ENCODE measurements around the gene ZNF432.

ZNF432 gene

DNA sequence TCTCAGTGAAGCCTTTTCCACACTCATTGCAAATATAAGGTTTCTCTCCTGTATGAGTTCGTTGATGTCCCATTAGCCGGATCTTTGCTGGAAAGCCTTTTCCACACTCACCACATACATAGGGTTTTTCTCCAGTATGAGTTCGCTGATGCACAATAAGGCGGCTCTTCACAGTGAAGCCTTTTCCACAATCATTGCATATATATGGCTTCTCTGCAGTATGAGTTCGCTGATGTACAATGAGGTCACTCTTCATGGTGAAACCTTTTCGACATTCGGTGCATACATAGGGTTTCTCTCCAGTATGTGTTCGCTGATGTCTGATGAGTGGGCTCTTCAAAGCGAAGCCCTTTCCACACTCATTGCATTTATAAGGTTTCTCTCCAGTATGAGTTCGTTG, 55.2 kb downstream of the ZNF432 start:
- H3K4me1 Mint-ChIP-seq = no peaks in the 10 kb centered on the region
- H3K27me3 Mint-ChIP-seq (ENCODE audit: low read depth, poor library complexity) = no peaks in the 10 kb centered on the region
- TF ChIP-seq, protein P1, sequence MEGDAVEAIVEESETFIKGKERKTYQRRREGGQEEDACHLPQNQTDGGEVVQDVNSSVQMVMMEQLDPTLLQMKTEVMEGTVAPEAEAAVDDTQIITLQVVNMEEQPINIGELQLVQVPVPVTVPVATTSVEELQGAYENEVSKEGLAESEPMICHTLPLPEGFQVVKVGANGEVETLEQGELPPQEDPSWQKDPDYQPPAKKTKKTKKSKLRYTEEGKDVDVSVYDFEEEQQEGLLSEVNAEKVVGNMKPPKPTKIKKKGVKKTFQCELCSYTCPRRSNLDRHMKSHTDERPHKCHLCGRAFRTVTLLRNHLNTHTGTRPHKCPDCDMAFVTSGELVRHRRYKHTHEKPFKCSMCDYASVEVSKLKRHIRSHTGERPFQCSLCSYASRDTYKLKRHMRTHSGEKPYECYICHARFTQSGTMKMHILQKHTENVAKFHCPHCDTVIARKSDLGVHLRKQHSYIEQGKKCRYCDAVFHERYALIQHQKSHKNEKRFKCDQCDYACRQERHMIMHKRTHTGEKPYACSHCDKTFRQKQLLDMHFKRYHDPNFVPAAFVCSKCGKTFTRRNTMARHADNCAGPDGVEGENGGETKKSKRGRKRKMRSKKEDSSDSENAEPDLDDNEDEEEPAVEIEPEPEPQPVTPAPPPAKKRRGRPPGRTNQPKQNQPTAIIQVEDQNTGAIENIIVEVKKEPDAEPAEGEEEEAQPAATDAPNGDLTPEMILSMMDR (IDR thresholded peaks at IDR 0.05) = no peak
- DNase-seq = no peak
- no peak overlapping the region for H3K27ac Mint-ChIP-seq
- H3K4me3 Mint-ChIP-seq = no peak overlapping the region
- peaks cover 93% of the 10 kb centered on the region for H3K36me3 Mint-ChIP-seq (ENCODE audit: low read depth)
- peaks cover 99% of the 10 kb centered on the region for H3K9me3 Mint-ChIP-seq

DNA sequence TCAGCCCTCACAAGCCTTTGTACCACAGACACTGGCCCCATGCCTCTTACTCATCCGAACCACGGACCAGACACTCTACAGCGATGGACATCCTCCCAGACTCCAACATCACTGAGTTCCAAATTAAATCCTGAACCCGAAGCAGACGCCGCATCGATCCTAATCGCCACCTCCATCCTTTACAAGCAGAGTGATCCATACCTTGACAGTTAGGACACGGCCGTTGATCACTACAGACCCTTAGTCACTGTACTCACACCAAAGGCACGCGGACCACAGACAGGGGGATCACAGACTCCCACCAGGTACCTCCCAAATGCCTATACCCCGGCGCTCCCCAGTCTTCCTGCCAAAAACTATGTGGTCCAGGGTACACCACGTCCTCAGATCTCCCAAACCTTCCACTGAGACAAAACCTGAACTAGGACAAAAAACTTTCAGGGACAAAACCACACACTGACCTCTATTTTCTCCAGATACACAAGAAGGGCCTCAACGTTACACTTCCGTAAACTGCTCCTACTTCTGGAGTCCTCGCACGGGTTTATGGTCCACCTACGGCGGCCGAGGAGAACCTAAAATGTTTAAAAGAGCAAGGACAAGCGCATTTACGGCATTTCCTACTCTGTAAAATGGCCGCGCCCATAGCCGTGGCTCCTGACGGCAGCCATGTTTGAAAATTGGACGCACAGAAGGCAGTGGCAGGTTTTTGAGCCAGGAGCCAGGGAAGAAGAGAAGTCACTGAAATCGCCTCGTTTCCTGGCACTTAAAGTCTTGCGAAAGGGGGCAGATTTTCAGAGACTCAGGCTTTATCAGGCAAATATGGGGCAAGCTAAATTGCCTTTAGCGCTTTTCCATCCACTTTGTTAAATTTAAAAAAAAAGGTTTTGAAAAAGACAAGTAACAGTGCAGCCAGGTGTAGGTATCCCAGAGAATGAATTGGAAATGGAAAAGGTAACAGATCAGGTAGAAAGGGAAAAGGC, 62.0 kb downstream of the ZNF432 start, which contains the start of gene ZNF350:
ZNF350 (minus strand) TSS at position 532 of the 983 bp plus-strand sequence. CDS start 12,480 bp downstream, outside the sequence.
- TF ChIP-seq, protein P1 (IDR thresholded peaks at IDR 0.05) = no peak
- peak within 1 kb of the TSS; percentile 94 for H3K27ac Mint-ChIP-seq
- peaks cover 94% of the 10 kb centered on the region for H3K9me3 Mint-ChIP-seq
- peaks cover 78% of the 10 kb centered on the region for H3K36me3 Mint-ChIP-seq (ENCODE audit: low read depth)
- peak; percentile 72 for DNase-seq
- peaks cover 10% of the 10 kb centered on the region for H3K4me1 Mint-ChIP-seq
- H3K27me3 Mint-ChIP-seq (ENCODE audit: low read depth, poor library complexity) = peaks cover 3% of the 10 kb centered on the region
- H3K4me3 Mint-ChIP-seq = peak within 1 kb of the TSS; percentile 96

DNA sequence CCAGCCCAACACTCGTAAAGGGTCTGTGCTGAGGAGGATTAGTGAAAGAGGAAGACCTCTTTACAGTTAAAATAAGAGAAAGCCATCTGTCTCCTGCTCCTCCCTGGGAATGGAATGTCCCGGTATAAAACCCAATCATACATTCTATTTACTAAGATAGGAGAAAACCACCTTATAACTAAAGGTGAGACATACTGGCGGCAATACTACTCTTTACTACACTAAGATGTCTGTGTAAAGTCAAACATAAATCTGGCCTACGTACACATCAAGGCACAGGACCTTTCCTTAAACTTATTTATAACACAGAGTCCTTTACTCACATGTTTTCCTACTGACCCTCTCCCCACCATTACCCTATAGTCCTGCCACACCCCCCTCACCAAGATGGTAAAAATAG, 65.3 kb downstream of the ZNF432 start:
- Mint-ChIP-seq H3K4me1 (peaks cover 10% of the 10 kb centered on the region), H3K4me3 (no peak overlapping the region), H3K27ac (no peak overlapping the region), H3K9me3 (peaks cover 95% of the 10 kb centered on the region), H3K36me3 (ENCODE audit: low read depth) (peaks cover 86% of the 10 kb centered on the region), H3K27me3 (ENCODE audit: low read depth, poor library complexity) (peaks cover 3% of the 10 kb centered on the region)
- TF ChIP-seq, protein P1 (IDR thresholded peaks at IDR 0.05) = no peak
- DNase-seq = no peak
